Activated T-cell treated with anti-CD3 and anti-CD28 coated beads, Interleukin-2, amount 50 U/mL, for 4 hours (primary cell): ENCODE measurements around the gene TMLHE. TPM values are rescaled to one million over a fixed set of nuclear protein-coding genes. Genes with fewer than 3 reads are reported as not detected.
"Not testable (repeated sequence)": the region's sequence is repeated elsewhere in the genome, so short reads cannot be mapped to it uniquely, and the experiment has no call there.

ENCODE experiments used
- ATAC-seq, 2 donors: fragments of 200-7000 bp; cut with Tn5 transposase; one replicate each; pipeline ENCODE4 v1.10.0; 2021
- DNase-seq: peaks from one replicate; pipeline ENCODE4 v3.0.0-alpha.2; 2020
- H3K27me3 Mint-ChIP-seq: one replicate; pipeline ENCODE4 v1.8.0; 2021; ENCODE audit warnings: low read depth, mixed read lengths
- H3K36me3 Mint-ChIP-seq: one replicate; pipeline ENCODE4 v1.8.0; 2022; ENCODE audit warnings: mixed read lengths; ENCODE audit not compliant: insufficient read depth
- H3K4me1 Mint-ChIP-seq: one replicate; pipeline ENCODE4 v1.8.0; 2021; ENCODE audit warnings: low read depth, mixed read lengths
- H3K4me3 Mint-ChIP-seq: one replicate; pipeline ENCODE4 v1.8.0; 2021; ENCODE audit warnings: mild to moderate bottlenecking, moderate library complexity, mixed read lengths
- H3K9me3 Mint-ChIP-seq: one replicate; pipeline ENCODE4 v1.8.0; 2021; ENCODE audit warnings: mixed read lengths
- total RNA-seq, 3 donors: library from RNA; stranded (reverse); gene quantifications; one replicate each; pipeline ENCODE4 v1.2.1, GENCODE V29; 2021

The TMLHE gene
- total RNA-seq, 3 donors from 2014 or later, result 4.7 to 5.6 (median 4.9) TPM

GRCh38 chrX:155577682-155578081 lies 35.1 kb downstream of the TMLHE start:
- ATAC-seq (peak in 1 of 2 donors; percentile 46), DNase-seq (no peak)
- no peak overlapping the region for H3K4me3 Mint-ChIP-seq
- no peaks in the 10 kb centered on the region for H3K27me3 Mint-ChIP-seq
- H3K9me3 Mint-ChIP-seq, result peaks cover 4% of the 10 kb centered on the region
- H3K36me3 Mint-ChIP-seq, result peaks cover 6% of the 10 kb centered on the region
- H3K4me1 Mint-ChIP-seq, result peaks cover 14% of the 10 kb centered on the region

GRCh38 chrX:155563099-155563498 lies 49.7 kb downstream of the TMLHE start:
- ATAC-seq (no peak), DNase-seq (no peak)
- no peaks in the 10 kb centered on the region for H3K27me3 Mint-ChIP-seq
- H3K4me1 Mint-ChIP-seq, result peaks cover 2% of the 10 kb centered on the region
- H3K36me3 Mint-ChIP-seq, result peaks cover 3% of the 10 kb centered on the region
- H3K4me3 Mint-ChIP-seq, result no peak overlapping the region
- no peaks in the 10 kb centered on the region for H3K9me3 Mint-ChIP-seq

GRCh38 chrX:155544881-155545280 lies 67.9 kb downstream of the TMLHE start:
- DNase-seq, result no peak
- H3K27me3 Mint-ChIP-seq, result no peaks in the 10 kb centered on the region
- no peaks in the 10 kb centered on the region for H3K4me1 Mint-ChIP-seq
- no peak for ATAC-seq
- H3K4me3 Mint-ChIP-seq, result no peak overlapping the region
- peaks cover 40% of the 10 kb centered on the region for H3K36me3 Mint-ChIP-seq
- peaks cover 10% of the 10 kb centered on the region for H3K9me3 Mint-ChIP-seq

- no peaks in the 10 kb centered on the region for H3K4me1 Mint-ChIP-seq
- H3K27me3 Mint-ChIP-seq, result no peaks in the 10 kb centered on the region
- H3K4me3 Mint-ChIP-seq, result no peak overlapping the region
- ATAC-seq (no peak), DNase-seq (no peak)
- H3K9me3 Mint-ChIP-seq, result no peaks in the 10 kb centered on the region
- H3K36me3 Mint-ChIP-seq, result peaks cover 41% of the 10 kb centered on the region
Measured at GRCh38 chrX:155535866-155536265, 76.9 kb downstream of the TMLHE start.

- Mint-ChIP-seq H3K9me3 (no peaks in the 10 kb centered on the region), H3K36me3 (peaks cover 41% of the 10 kb centered on the region), H3K4me1 (no peaks in the 10 kb centered on the region), H3K4me3 (no peak overlapping the region), H3K27me3 (no peaks in the 10 kb centered on the region)
- ATAC-seq (no peak), DNase-seq (no peak)
Measured at GRCh38 chrX:155534800-155535199, 78.0 kb downstream of the TMLHE start.

GRCh38 chrX:155527023-155527422 lies 85.7 kb downstream of the TMLHE start:
- H3K9me3 Mint-ChIP-seq, result peaks cover 16% of the 10 kb centered on the region
- not testable (repeated sequence) for H3K27me3 Mint-ChIP-seq, H3K4me1 Mint-ChIP-seq, H3K4me3 Mint-ChIP-seq, ATAC-seq, DNase-seq
- peaks cover 43% of the 10 kb centered on the region for H3K36me3 Mint-ChIP-seq

- DNase-seq (no peak), ATAC-seq (no peak)
- Mint-ChIP-seq H3K4me1 (no peaks in the 10 kb centered on the region), H3K4me3 (no peak overlapping the region), H3K36me3 (peaks cover 23% of the 10 kb centered on the region), H3K27me3 (no peaks in the 10 kb centered on the region), H3K9me3 (no peaks in the 10 kb centered on the region)
Measured at GRCh38 chrX:155514225-155514624, 98.5 kb downstream of the TMLHE start.

- Mint-ChIP-seq H3K4me1 (no peaks in the 10 kb centered on the region), H3K4me3 (no peak overlapping the region), H3K27me3 (no peaks in the 10 kb centered on the region), H3K36me3 (peaks cover 20% of the 10 kb centered on the region), H3K9me3 (no peaks in the 10 kb centered on the region)
- DNase-seq (no peak), ATAC-seq (no peak)
Measured at GRCh38 chrX:155505296-155505695, 107.5 kb downstream of the TMLHE start.

- H3K4me1 Mint-ChIP-seq, ATAC-seq, H3K4me3 Mint-ChIP-seq, H3K36me3 Mint-ChIP-seq, H3K27me3 Mint-ChIP-seq, DNase-seq, H3K9me3 Mint-ChIP-seq: not testable (repeated sequence)
Measured at GRCh38 chrX:155495134-155495533, 117.6 kb downstream of the TMLHE start.

- ATAC-seq, H3K4me1 Mint-ChIP-seq, DNase-seq, H3K4me3 Mint-ChIP-seq, H3K9me3 Mint-ChIP-seq, H3K27me3 Mint-ChIP-seq, H3K36me3 Mint-ChIP-seq: not testable (repeated sequence)
Measured at GRCh38 chrX:155491421-155491820, 121.3 kb downstream of the TMLHE start.

GRCh38 chrX:155477136-155477535 lies 135.6 kb downstream of the TMLHE start:
- ATAC-seq, result peak; percentile 63
- not testable (repeated sequence) for H3K27me3 Mint-ChIP-seq, H3K36me3 Mint-ChIP-seq, H3K4me1 Mint-ChIP-seq, H3K9me3 Mint-ChIP-seq, DNase-seq, H3K4me3 Mint-ChIP-seq

- not testable (repeated sequence) for H3K4me1 Mint-ChIP-seq, H3K27me3 Mint-ChIP-seq, H3K4me3 Mint-ChIP-seq, H3K36me3 Mint-ChIP-seq, DNase-seq, H3K9me3 Mint-ChIP-seq
- peak; percentile 41 to 57 for ATAC-seq
Measured at GRCh38 chrX:155466269-155466938, 146.3 kb downstream of the TMLHE start.

GRCh38 chrX:155460501-155460900 lies 152.3 kb downstream of the TMLHE start:
- not testable (repeated sequence) for H3K4me3 Mint-ChIP-seq, H3K36me3 Mint-ChIP-seq, H3K9me3 Mint-ChIP-seq, H3K4me1 Mint-ChIP-seq, H3K27me3 Mint-ChIP-seq, DNase-seq
- ATAC-seq, result peak in 1 of 2 donors; percentile 8

- H3K4me3 Mint-ChIP-seq, H3K36me3 Mint-ChIP-seq, H3K4me1 Mint-ChIP-seq, H3K27me3 Mint-ChIP-seq, DNase-seq, H3K9me3 Mint-ChIP-seq: not testable (repeated sequence)
- ATAC-seq, result peak; percentile 85 to 86
Measured at GRCh38 chrX:155458471-155458870, 154.3 kb downstream of the TMLHE start, which contains the start of gene F8A3. F8A3 (minus strand) TSS chrX:155458620; CDS start chrX:155458600, 20 bp downstream.

- not testable (repeated sequence) for H3K9me3 Mint-ChIP-seq, H3K27me3 Mint-ChIP-seq, H3K36me3 Mint-ChIP-seq, H3K4me3 Mint-ChIP-seq, H3K4me1 Mint-ChIP-seq, DNase-seq
- peak; percentile 69 to 71 for ATAC-seq
Measured at GRCh38 chrX:155457761-155458447, 154.8 kb downstream of the TMLHE start.
